Measurements from ENCODE around the gene GLYATL3.
"Not testable (repeated sequence)": the region's sequence is repeated elsewhere in the genome, so short reads cannot be mapped to it uniquely, and the experiment has no call there.

The GLYATL3 gene

GRCh38 chr6:49499623-49500022 lies at the start of gene GLYATL3:
Gene GLYATL3 (plus strand): TSS chr6:49499923. CDS start chr6:49511991, 12,068 bp downstream.
- no peak for DNase-seq (ENCODE audit: low read depth)

GRCh38 chr6:49453221-49453620 lies 46.5 kb upstream of the GLYATL3 start:
- DNase-seq (ENCODE audit: low read depth): peak; percentile 6

GRCh38 chr6:49454787-49455709 lies 44.7 kb upstream of the GLYATL3 start:
- no peak for DNase-seq (ENCODE audit: low read depth)

- peak; percentile 27 for DNase-seq (ENCODE audit: low read depth)
These were observed 42.0 kb upstream of the GLYATL3 start for GRCh38 chr6:49457771-49458170.

- DNase-seq (ENCODE audit: low read depth): no peak
These were observed 37.7 kb upstream of the GLYATL3 start for GRCh38 chr6:49462071-49462470.

GRCh38 chr6:49462599-49462926 lies 37.2 kb upstream of the GLYATL3 start:
- DNase-seq (ENCODE audit: low read depth): no peak

- peak; percentile 96 for DNase-seq (ENCODE audit: low read depth)
These were observed 36.7 kb upstream of the GLYATL3 start, which contains the start of the genes CENPQ and MMUT for GRCh38 chr6:49462927-49463611. Gene CENPQ (plus strand): TSS chr6:49463370. CDS start chr6:49470177, 6,807 bp downstream. Gene MMUT (minus strand): TSS chr6:49463253. CDS start chr6:49459466, 3,787 bp downstream.

- DNase-seq (ENCODE audit: low read depth): no peak
These were observed 36.1 kb upstream of the GLYATL3 start for GRCh38 chr6:49463612-49463967.

GRCh38 chr6:49464691-49465090 lies 35.0 kb upstream of the GLYATL3 start:
- DNase-seq (ENCODE audit: low read depth): no peak

GRCh38 chr6:49468042-49468441 lies 31.7 kb upstream of the GLYATL3 start:
- no peak for DNase-seq (ENCODE audit: low read depth)

GRCh38 chr6:49476564-49476963 lies 23.2 kb upstream of the GLYATL3 start:
- not testable (repeated sequence) for DNase-seq (ENCODE audit: low read depth)

- peak; percentile 69 for DNase-seq (ENCODE audit: low read depth)
These were observed 20.3 kb upstream of the GLYATL3 start for GRCh38 chr6:49479308-49479970.

GRCh38 chr6:49481846-49482245 lies 17.9 kb upstream of the GLYATL3 start:
- DNase-seq (ENCODE audit: low read depth): not testable (repeated sequence)

GRCh38 chr6:49483380-49483779 lies 16.3 kb upstream of the GLYATL3 start:
- DNase-seq (ENCODE audit: low read depth): not testable (repeated sequence)

- DNase-seq (ENCODE audit: low read depth): no peak
These were observed 9.1 kb upstream of the GLYATL3 start for GRCh38 chr6:49490633-49491032.

GRCh38 chr6:49497304-49497703 lies 2.4 kb upstream of the GLYATL3 start:
- DNase-seq (ENCODE audit: low read depth): no peak

- DNase-seq (ENCODE audit: low read depth): no peak
These were observed 597 bp upstream of the GLYATL3 start for GRCh38 chr6:49499126-49499525.

GRCh38 chr6:49504666-49505065 lies 4.9 kb downstream of the GLYATL3 start:
- no peak for DNase-seq (ENCODE audit: low read depth)

- DNase-seq (ENCODE audit: low read depth): no peak
These were observed 6.9 kb downstream of the GLYATL3 start for GRCh38 chr6:49506569-49507111.

- no peak for DNase-seq (ENCODE audit: low read depth)
These were observed 9.6 kb downstream of the GLYATL3 start for GRCh38 chr6:49509342-49509741.

- peak; percentile 1 for DNase-seq (ENCODE audit: low read depth)
These were observed 13.6 kb downstream of the GLYATL3 start for GRCh38 chr6:49513153-49513989.
